ENCODE data around the gene CISD1.
A peak's percentile ranks its signal among the peaks of the same experiment; 100 is the strongest.

Gene CISD1

GRCh38 chr10:58316874-58317273, 47.9 kb downstream of the CISD1 start:
- no peak for DNase-seq

- DNase-seq = no peak
Measured at GRCh38 chr10:58318346-58318745, 49.4 kb downstream of the CISD1 start.

DNA sequence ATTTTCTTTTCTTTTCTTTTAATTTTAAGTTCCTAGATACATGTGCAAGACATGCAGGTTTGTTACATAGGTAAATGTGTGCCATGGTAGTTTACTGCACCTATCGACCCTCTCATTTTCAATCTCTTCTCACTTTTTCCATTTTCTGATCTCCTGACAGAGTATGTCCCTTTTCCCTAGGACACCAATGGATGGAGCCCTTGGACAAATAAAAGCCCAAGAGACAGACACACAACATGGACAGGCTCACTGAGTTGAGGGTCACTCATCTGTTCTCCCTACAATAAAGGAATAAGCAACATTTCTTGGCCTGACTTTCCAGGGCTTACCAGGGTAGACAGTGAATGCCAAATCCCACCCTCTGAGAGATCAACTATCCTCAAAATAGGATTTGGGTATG, 50.6 kb downstream of the CISD1 start:
- DNase-seq = no peak

GRCh38 chr10:58320351-58321049, 51.5 kb downstream of the CISD1 start:
- DNase-seq = no peak

DNA sequence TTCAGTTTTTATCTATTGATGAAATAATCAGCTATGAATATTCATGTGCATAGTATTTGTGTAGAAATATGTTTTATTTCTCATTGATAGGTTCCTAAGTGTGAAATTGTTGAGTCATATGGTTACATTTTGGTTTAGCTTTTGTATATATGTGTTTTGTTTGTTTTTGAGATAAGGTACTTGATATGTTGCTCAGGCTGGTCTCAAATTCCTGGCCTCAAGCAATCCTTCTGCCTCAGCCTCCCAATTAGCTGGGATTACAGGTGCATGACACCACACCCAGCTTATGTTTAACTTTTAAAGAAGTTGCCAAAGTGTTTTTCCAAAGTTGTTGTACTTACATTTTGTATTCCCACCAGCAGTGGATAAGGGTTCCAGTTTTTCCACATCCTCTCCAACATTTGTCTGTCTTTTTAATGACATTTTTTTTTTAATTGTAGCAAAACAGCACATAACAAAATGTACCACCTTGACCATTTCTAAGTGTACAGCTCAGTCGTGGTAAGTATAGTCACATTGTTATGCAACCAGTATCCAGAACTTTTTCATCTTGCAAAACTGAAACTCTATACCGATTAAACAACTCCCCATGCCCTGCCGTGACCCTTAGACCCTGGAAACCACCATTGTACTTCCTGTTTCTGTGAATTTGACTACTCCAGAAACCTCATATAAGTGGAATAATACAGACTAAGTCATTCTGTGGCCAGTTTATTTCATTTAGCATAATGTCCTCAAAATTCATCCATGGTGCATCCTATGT, 53.3 kb downstream of the CISD1 start:
- DNase-seq = no peak

GRCh38 chr10:58322835-58323209, 53.9 kb downstream of the CISD1 start:
- DNase-seq = no peak

DNA sequence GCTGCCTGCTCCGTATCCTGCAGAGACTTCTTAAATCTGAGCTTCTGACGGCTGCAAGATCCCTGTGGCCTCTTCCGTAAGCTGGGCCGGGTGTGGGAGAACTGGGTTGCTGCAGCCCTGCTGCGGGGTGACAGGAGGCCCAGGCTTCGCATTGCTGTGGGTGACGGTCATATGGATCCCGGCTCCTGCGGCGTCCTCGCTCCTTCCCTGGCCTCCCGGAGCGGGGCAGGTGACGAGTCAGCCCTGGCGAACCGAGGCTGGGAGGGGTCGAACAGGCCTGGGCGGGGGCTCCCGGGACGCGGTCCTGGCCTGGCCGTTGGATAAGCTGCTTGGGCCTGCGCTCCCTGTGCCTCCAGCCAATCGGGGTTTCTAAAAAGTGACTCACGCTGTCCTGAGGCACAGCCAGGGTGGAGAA, 58.0 kb downstream of the CISD1 start:
- no peak for DNase-seq

DNA sequence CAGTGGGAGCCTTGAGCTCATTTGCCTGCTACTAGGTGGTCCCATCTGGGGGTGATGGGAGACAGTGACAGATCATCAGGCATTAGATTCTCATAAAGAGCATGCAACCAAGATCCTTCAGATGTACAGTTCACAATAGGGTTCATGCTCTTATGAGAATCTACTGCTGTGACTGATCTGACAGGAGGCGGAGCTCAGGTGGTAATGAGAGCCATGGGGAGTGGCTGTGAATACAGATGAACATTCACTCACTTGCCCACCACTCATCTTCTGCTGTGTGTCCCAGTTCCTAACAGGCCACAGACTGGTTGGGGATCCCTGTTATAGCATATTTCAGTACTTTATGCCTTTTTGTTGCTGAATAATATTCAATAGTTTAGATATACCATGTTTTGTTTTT, 59.3 kb downstream of the CISD1 start:
- no peak for DNase-seq

- DNase-seq = no peak
Measured at GRCh38 chr10:58330431-58330830, 61.5 kb downstream of the CISD1 start.

- no peak for DNase-seq
Measured at GRCh38 chr10:58331646-58332045, 62.7 kb downstream of the CISD1 start.

GRCh38 chr10:58334817-58335305, 65.9 kb downstream of the CISD1 start, which contains the start of gene UBE2D1:
Gene UBE2D1, plus strand, starts transcription at chr10:58335006. Its CDS starts 196 bp downstream, at chr10:58335202.
- peak; percentile 44 for DNase-seq

DNA sequence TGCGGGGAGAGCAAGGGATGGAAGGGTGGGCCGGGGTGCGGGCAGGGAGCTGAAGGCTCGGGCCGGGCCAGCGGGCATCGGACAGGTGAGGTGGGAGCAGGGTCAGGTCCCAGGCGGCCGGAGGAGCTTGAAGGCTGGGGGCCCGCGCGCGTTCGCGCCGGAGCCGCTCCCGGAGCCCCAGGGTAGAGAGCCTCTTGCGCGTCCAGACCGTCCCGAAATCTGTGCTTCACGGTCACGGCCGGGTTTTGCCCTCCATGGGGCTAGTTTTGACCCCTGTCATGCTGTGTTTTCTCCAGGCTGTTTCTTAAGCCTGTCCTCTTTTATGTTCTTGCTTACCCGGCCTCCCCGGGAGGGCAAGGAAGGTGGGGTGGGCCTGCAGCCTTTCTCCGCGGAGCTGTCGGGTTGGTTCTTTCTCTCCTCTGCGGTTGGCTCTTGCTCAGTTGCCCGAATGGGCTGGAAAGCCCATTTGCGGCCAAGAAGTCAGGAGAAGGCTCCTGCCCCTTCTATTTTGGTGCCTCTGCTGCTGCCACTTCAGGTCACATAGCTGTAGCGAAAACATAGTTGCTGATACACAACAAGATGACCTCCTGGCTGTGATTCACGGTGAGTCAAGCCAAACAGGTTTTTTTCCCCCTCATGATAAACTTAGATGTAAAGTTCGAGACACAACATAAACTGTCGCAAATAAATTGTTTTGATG, 66.5 kb downstream of the CISD1 start:
- no peak for DNase-seq

- DNase-seq = no peak
Measured at GRCh38 chr10:58336242-58336641, 67.3 kb downstream of the CISD1 start.

Measured in NCI-H1417 treated with DMSO at 0.1 percent for 48 hours (cell line).